ENCODE measurements around the gene LBX1. TPM values are rescaled to one million over a fixed set of nuclear protein-coding genes. Genes with fewer than 3 reads are reported as not detected.

LBX1 gene
- total RNA-seq, 1 experiment from 2014 or later, result not detected

- DNase-seq, result no peak
- no peak overlapping the region for H3K9ac ChIP-seq (ENCODE audit: low read length)
- no peaks in the 10 kb centered on the region for H3K36me3 ChIP-seq (ENCODE audit: insufficient read depth, low read length)
These were observed 1.1 kb upstream of the LBX1 start for GRCh38 chr10:101230183-101230917.

GRCh38 chr10:101228966-101229265 is 347 bp downstream of the LBX1 start:
- Histone ChIP-seq H3K27ac (ENCODE audit: low read length) (no peak overlapping the region), H3K79me2 (ENCODE audit: low read length) (no peaks in the 10 kb centered on the region), H3K4me3 (ENCODE audit: low read length) (no peak overlapping the region), H3K27me3 (ENCODE audit: low read length) (no peaks in the 10 kb centered on the region), H3K4me2 (ENCODE audit: low read depth, low read length, poor library complexity, severe bottlenecking) (no peak overlapping the region), H3K9me2 (replicated peaks; ENCODE audit: insufficient read depth, low read length) (no peaks in the 10 kb centered on the region), H3K36me3 (ENCODE audit: insufficient read depth, low read length) (no peaks in the 10 kb centered on the region), H3K4me1 (ENCODE audit: low read length) (no peaks in the 10 kb centered on the region), H3K9ac (ENCODE audit: low read length) (no peak overlapping the region), H4K20me1 (ENCODE audit: insufficient read depth, low read depth, low read length) (no peaks in the 10 kb centered on the region), H3K9me3 (ENCODE audit: low read length) (no peaks in the 10 kb centered on the region), H2AFZ (ENCODE audit: low read length) (no peak overlapping the region)
- DNase-seq, result no peak

More at GRCh38 chr10:101230183-101230917, 1.1 kb upstream of the LBX1 start:
- H3K79me2 ChIP-seq (ENCODE audit: low read length), result no peaks in the 10 kb centered on the region
- no peak overlapping the region for H2AFZ ChIP-seq (ENCODE audit: low read length)
- no peaks in the 10 kb centered on the region for H3K4me1 ChIP-seq (ENCODE audit: low read length)
- no peaks in the 10 kb centered on the region for H4K20me1 ChIP-seq (ENCODE audit: insufficient read depth, low read depth, low read length)
- H3K9me3 ChIP-seq (ENCODE audit: low read length), result no peaks in the 10 kb centered on the region
- no peaks in the 10 kb centered on the region for H3K9me2 ChIP-seq (replicated peaks; ENCODE audit: insufficient read depth, low read length)
- H3K27ac ChIP-seq (ENCODE audit: low read length), result no peak overlapping the region
- no peaks in the 10 kb centered on the region for H3K27me3 ChIP-seq (ENCODE audit: low read length)
- no peak overlapping the region for H3K4me3 ChIP-seq (ENCODE audit: low read length)
- H3K4me2 ChIP-seq (ENCODE audit: low read depth, low read length, poor library complexity, severe bottlenecking), result no peak overlapping the region

- Histone ChIP-seq H3K4me2 (ENCODE audit: low read depth, low read length, poor library complexity, severe bottlenecking) (no peak overlapping the region), H3K9me2 (replicated peaks; ENCODE audit: insufficient read depth, low read length) (no peaks in the 10 kb centered on the region), H3K79me2 (ENCODE audit: low read length) (no peaks in the 10 kb centered on the region), H3K4me3 (ENCODE audit: low read length) (no peak overlapping the region), H3K4me1 (ENCODE audit: low read length) (no peaks in the 10 kb centered on the region), H2AFZ (ENCODE audit: low read length) (no peak overlapping the region), H3K9me3 (ENCODE audit: low read length) (no peaks in the 10 kb centered on the region), H3K27me3 (ENCODE audit: low read length) (no peaks in the 10 kb centered on the region), H3K9ac (ENCODE audit: low read length) (no peak overlapping the region), H3K27ac (ENCODE audit: low read length) (no peak overlapping the region), H4K20me1 (ENCODE audit: insufficient read depth, low read depth, low read length) (no peaks in the 10 kb centered on the region), H3K36me3 (ENCODE audit: insufficient read depth, low read length) (no peaks in the 10 kb centered on the region)
- no peak for DNase-seq
These were observed 904 bp downstream of the LBX1 start for GRCh38 chr10:101228153-101228965.

- Histone ChIP-seq H3K4me1 (ENCODE audit: low read length) (no peaks in the 10 kb centered on the region), H2AFZ (ENCODE audit: low read length) (no peak overlapping the region), H3K9me2 (replicated peaks; ENCODE audit: insufficient read depth, low read length) (no peaks in the 10 kb centered on the region), H3K36me3 (ENCODE audit: insufficient read depth, low read length) (no peaks in the 10 kb centered on the region), H3K4me3 (ENCODE audit: low read length) (no peak overlapping the region), H3K9ac (ENCODE audit: low read length) (no peak overlapping the region), H4K20me1 (ENCODE audit: insufficient read depth, low read depth, low read length) (no peaks in the 10 kb centered on the region), H3K27me3 (ENCODE audit: low read length) (no peaks in the 10 kb centered on the region), H3K27ac (ENCODE audit: low read length) (no peak overlapping the region), H3K4me2 (ENCODE audit: low read depth, low read length, poor library complexity, severe bottlenecking) (no peak overlapping the region), H3K79me2 (ENCODE audit: low read length) (no peaks in the 10 kb centered on the region), H3K9me3 (ENCODE audit: low read length) (no peaks in the 10 kb centered on the region)
- no peak for DNase-seq
These were observed 1.7 kb downstream of the LBX1 start for GRCh38 chr10:101227429-101228152.

GRCh38 chr10:101226491-101227428 is 2.5 kb downstream of the LBX1 start:
- no peak overlapping the region for H3K9ac ChIP-seq (ENCODE audit: low read length)
- no peaks in the 10 kb centered on the region for H3K9me3 ChIP-seq (ENCODE audit: low read length)
- H3K4me2 ChIP-seq (ENCODE audit: low read depth, low read length, poor library complexity, severe bottlenecking), result no peak overlapping the region
- H3K27me3 ChIP-seq (ENCODE audit: low read length), result no peaks in the 10 kb centered on the region
- H3K36me3 ChIP-seq (ENCODE audit: insufficient read depth, low read length), result no peaks in the 10 kb centered on the region
- no peaks in the 10 kb centered on the region for H3K9me2 ChIP-seq (replicated peaks; ENCODE audit: insufficient read depth, low read length)
- H4K20me1 ChIP-seq (ENCODE audit: insufficient read depth, low read depth, low read length), result no peaks in the 10 kb centered on the region
- no peak for DNase-seq
- no peak overlapping the region for H2AFZ ChIP-seq (ENCODE audit: low read length)
- H3K27ac ChIP-seq (ENCODE audit: low read length), result no peak overlapping the region
- H3K79me2 ChIP-seq (ENCODE audit: low read length), result no peaks in the 10 kb centered on the region
- H3K4me1 ChIP-seq (ENCODE audit: low read length), result no peaks in the 10 kb centered on the region
- no peak overlapping the region for H3K4me3 ChIP-seq (ENCODE audit: low read length)

- H3K9me3 ChIP-seq (ENCODE audit: low read length), result no peaks in the 10 kb centered on the region
- no peak for DNase-seq
- no peaks in the 10 kb centered on the region for H3K36me3 ChIP-seq (ENCODE audit: insufficient read depth, low read length)
- H3K4me1 ChIP-seq (ENCODE audit: low read length), result no peaks in the 10 kb centered on the region
- no peak overlapping the region for H3K9ac ChIP-seq (ENCODE audit: low read length)
- H3K27ac ChIP-seq (ENCODE audit: low read length), result no peak overlapping the region
- H3K27me3 ChIP-seq (ENCODE audit: low read length), result no peaks in the 10 kb centered on the region
- H3K9me2 ChIP-seq (replicated peaks; ENCODE audit: insufficient read depth, low read length), result no peaks in the 10 kb centered on the region
- no peak overlapping the region for H3K4me2 ChIP-seq (ENCODE audit: low read depth, low read length, poor library complexity, severe bottlenecking)
- H3K79me2 ChIP-seq (ENCODE audit: low read length), result no peaks in the 10 kb centered on the region
- no peaks in the 10 kb centered on the region for H4K20me1 ChIP-seq (ENCODE audit: insufficient read depth, low read depth, low read length)
- H3K4me3 ChIP-seq (ENCODE audit: low read length), result no peak overlapping the region
- no peak overlapping the region for H2AFZ ChIP-seq (ENCODE audit: low read length)
These were observed 3.3 kb downstream of the LBX1 start for GRCh38 chr10:101225846-101226421.

GRCh38 chr10:101224910-101225823 is 4.1 kb downstream of the LBX1 start:
- no peaks in the 10 kb centered on the region for H3K27me3 ChIP-seq (ENCODE audit: low read length)
- no peaks in the 10 kb centered on the region for H3K36me3 ChIP-seq (ENCODE audit: insufficient read depth, low read length)
- H3K4me1 ChIP-seq (ENCODE audit: low read length), result no peaks in the 10 kb centered on the region
- no peak overlapping the region for H3K9ac ChIP-seq (ENCODE audit: low read length)
- H2AFZ ChIP-seq (ENCODE audit: low read length), result no peak overlapping the region
- H3K27ac ChIP-seq (ENCODE audit: low read length), result no peak overlapping the region
- DNase-seq, result no peak
- H3K4me3 ChIP-seq (ENCODE audit: low read length), result no peak overlapping the region
- H3K9me3 ChIP-seq (ENCODE audit: low read length), result no peaks in the 10 kb centered on the region
- no peak overlapping the region for H3K4me2 ChIP-seq (ENCODE audit: low read depth, low read length, poor library complexity, severe bottlenecking)
- no peaks in the 10 kb centered on the region for H3K9me2 ChIP-seq (replicated peaks; ENCODE audit: insufficient read depth, low read length)
- no peaks in the 10 kb centered on the region for H4K20me1 ChIP-seq (ENCODE audit: insufficient read depth, low read depth, low read length)
- H3K79me2 ChIP-seq (ENCODE audit: low read length), result no peaks in the 10 kb centered on the region
